Nasal cavity respiratory epithelium epithelial cell of viscerocranial mucosa (primary cell): ENCODE data around the gene HSFY2. TPM values are rescaled to one million over a fixed set of nuclear protein-coding genes. Genes with fewer than 3 reads are reported as not detected.

Experiments
- total RNA-seq: library from RNA; depleted of rRNA; stranded (reverse); fragments of >200 nt; gene quantifications from 2 replicates; pipeline ENCODE4 v1.2.3, GENCODE V29; 2014

Gene HSFY2, protein sequence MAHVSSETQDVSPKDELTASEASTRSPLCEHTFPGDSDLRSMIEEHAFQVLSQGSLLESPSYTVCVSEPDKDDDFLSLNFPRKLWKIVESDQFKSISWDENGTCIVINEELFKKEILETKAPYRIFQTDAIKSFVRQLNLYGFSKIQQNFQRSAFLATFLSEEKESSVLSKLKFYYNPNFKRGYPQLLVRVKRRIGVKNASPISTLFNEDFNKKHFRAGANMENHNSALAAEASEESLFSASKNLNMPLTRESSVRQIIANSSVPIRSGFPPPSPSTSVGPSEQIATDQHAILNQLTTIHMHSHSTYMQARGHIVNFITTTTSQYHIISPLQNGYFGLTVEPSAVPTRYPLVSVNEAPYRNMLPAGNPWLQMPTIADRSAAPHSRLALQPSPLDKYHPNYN
- total RNA-seq: not detected in 2 replicates

DNA sequence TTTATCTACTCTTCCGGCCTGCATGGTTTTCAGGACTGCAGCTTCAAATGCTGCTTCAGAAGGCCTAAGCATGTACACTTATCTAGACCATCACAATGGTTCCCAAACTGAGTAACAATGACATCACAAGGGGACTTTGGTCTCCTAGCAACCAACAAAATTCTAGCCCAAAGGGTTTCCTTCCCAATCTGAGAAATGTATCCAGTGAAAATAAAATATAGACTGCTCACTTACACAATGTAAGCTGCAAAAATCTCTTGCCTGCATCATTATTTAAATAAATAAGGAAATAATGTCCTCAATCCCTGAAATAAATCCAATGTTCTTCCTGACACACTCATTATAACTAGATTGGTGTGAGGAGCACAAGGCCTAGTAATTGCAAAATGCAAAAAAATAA is at the start of gene HSFY2:
HSFY2 (minus strand) TSS at position 101 of the 400 bp plus-strand sequence. CDS start 117 bp downstream, outside the sequence.

Other genes starting within 250 kb of the HSFY2 start
- gene HSFY1, start 227.0 kb downstream of the HSFY2 start, total RNA-seq: not detected in 2 replicates